Measurements from ENCODE around the gene GRB7.

DNA sequence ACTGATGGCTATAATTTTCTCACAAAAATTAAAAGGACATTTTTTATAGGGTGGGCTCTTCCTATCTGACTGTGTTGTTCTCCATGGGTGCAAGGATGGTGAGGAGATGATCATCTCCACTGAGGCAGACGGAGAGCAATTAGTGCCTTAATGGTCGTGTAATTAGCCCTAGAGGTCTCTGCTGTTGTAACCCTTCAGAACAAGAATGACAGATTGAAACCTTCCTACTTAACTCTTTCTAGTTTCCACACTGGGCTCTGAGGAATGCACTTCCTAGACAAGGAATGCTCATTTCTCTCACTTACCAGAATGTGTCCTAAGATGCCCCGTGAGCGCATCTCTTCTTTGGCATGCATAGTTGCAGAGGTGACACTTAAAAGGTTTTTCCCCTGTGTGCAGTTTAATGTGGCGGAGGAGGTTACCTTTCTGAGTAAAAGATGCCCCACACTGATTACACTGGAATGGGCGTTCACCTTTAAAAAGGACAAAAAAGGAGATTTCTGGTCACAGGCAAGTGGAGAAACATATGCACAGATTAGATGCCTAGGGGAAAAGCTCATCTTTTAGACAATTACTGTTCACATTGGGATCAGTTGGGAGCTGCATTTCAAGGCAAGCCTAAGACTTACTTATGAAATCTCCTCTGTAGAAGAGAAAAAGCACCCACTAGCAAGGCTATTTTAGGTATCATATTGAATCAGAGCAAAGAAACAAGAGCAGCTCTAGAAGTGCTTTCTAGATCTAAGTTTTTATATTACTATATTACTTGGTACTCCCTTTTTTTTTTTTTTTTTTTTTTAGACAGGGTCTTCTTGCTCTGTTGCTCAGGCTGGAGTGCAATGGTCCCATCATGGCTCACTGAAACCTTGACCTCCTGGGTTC, 53.6 kb downstream of the GRB7 start:
- TF ChIP-seq, protein P1, sequence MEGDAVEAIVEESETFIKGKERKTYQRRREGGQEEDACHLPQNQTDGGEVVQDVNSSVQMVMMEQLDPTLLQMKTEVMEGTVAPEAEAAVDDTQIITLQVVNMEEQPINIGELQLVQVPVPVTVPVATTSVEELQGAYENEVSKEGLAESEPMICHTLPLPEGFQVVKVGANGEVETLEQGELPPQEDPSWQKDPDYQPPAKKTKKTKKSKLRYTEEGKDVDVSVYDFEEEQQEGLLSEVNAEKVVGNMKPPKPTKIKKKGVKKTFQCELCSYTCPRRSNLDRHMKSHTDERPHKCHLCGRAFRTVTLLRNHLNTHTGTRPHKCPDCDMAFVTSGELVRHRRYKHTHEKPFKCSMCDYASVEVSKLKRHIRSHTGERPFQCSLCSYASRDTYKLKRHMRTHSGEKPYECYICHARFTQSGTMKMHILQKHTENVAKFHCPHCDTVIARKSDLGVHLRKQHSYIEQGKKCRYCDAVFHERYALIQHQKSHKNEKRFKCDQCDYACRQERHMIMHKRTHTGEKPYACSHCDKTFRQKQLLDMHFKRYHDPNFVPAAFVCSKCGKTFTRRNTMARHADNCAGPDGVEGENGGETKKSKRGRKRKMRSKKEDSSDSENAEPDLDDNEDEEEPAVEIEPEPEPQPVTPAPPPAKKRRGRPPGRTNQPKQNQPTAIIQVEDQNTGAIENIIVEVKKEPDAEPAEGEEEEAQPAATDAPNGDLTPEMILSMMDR (conservative IDR thresholded peaks at IDR 0.05; ENCODE audit: low read depth in 2 of 2) = no peak
- TF ChIP-seq EZH2 (IDR thresholded peaks at IDR 0.05; ENCODE audit: low read depth, unreplicated experiment) (no peak), POLR2AphosphoS5 (IDR thresholded peaks at IDR 0.05; ENCODE audit: low read depth) (no peak), ZNF331 (CRISPR knock-in tag; IDR thresholded peaks at IDR 0.05; ENCODE audit: low read depth) (no peak), EZH2phosphoT487 (IDR thresholded peaks at IDR 0.05; ENCODE audit: unreplicated experiment) (no peak), STAT1 (IDR thresholded peaks at IDR 0.05; ENCODE audit: unreplicated experiment) (no peak), NANOG (IDR thresholded peaks at IDR 0.05; ENCODE audit: borderline replicate concordance) (no peak)
- TF ChIP-seq, protein P2, sequence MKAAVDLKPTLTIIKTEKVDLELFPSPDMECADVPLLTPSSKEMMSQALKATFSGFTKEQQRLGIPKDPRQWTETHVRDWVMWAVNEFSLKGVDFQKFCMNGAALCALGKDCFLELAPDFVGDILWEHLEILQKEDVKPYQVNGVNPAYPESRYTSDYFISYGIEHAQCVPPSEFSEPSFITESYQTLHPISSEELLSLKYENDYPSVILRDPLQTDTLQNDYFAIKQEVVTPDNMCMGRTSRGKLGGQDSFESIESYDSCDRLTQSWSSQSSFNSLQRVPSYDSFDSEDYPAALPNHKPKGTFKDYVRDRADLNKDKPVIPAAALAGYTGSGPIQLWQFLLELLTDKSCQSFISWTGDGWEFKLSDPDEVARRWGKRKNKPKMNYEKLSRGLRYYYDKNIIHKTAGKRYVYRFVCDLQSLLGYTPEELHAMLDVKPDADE (IDR thresholded peaks at IDR 0.05) = no peak
- TF ChIP-seq, protein P3, sequence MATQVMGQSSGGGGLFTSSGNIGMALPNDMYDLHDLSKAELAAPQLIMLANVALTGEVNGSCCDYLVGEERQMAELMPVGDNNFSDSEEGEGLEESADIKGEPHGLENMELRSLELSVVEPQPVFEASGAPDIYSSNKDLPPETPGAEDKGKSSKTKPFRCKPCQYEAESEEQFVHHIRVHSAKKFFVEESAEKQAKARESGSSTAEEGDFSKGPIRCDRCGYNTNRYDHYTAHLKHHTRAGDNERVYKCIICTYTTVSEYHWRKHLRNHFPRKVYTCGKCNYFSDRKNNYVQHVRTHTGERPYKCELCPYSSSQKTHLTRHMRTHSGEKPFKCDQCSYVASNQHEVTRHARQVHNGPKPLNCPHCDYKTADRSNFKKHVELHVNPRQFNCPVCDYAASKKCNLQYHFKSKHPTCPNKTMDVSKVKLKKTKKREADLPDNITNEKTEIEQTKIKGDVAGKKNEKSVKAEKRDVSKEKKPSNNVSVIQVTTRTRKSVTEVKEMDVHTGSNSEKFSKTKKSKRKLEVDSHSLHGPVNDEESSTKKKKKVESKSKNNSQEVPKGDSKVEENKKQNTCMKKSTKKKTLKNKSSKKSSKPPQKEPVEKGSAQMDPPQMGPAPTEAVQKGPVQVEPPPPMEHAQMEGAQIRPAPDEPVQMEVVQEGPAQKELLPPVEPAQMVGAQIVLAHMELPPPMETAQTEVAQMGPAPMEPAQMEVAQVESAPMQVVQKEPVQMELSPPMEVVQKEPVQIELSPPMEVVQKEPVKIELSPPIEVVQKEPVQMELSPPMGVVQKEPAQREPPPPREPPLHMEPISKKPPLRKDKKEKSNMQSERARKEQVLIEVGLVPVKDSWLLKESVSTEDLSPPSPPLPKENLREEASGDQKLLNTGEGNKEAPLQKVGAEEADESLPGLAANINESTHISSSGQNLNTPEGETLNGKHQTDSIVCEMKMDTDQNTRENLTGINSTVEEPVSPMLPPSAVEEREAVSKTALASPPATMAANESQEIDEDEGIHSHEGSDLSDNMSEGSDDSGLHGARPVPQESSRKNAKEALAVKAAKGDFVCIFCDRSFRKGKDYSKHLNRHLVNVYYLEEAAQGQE (IDR thresholded peaks at IDR 0.05; ENCODE audit: unreplicated experiment) = no peak

Measured in GM23338 (cell line).